Retinal pigment epithelial cell (primary cell): ENCODE results near the gene GPR82.

Experiments
- DNase-seq: peaks from one replicate; pipeline ENCODE4 v3.0.0-alpha.2; 2010; ENCODE audit warnings: low read depth
- H3K4me3 ChIP-seq: 2 replicates; pipeline ENCODE4 v1.5.1; 2011; ENCODE audit warnings: mild to moderate bottlenecking, low read length, control low read depth, moderate library complexity
- CTCF ChIP-seq: conservative IDR thresholded peaks from 2 replicates; pipeline ENCODE4 v1.5.1; 2011; ENCODE audit warnings: low read depth, low read length, control low read depth, inconsistent platforms

Gene GPR82

GRCh38 chrX:41705680-41706374 is 18.2 kb upstream of the GPR82 start:
- DNase-seq: no peak
- H3K4me3 ChIP-seq: no peak overlapping the region
- TF ChIP-seq CTCF: no peak

- no peak for DNase-seq
- TF ChIP-seq CTCF: no peak
- H3K4me3 ChIP-seq: no peak overlapping the region
These were observed 16.8 kb upstream of the GPR82 start for GRCh38 chrX:41707218-41707617.

- H3K4me3 ChIP-seq: no peak overlapping the region
- TF ChIP-seq CTCF: no peak
- DNase-seq: no peak
These were observed 15.5 kb upstream of the GPR82 start for GRCh38 chrX:41708486-41708885.

- H3K4me3 ChIP-seq: no peak overlapping the region
- TF ChIP-seq CTCF: no peak
- no peak for DNase-seq
These were observed 12.8 kb upstream of the GPR82 start for GRCh38 chrX:41711021-41711667.

- no peak for TF ChIP-seq CTCF
- no peak for DNase-seq
- H3K4me3 ChIP-seq: no peak overlapping the region
These were observed 7.8 kb upstream of the GPR82 start for GRCh38 chrX:41716222-41716621.

GRCh38 chrX:41716767-41717473 is 7.1 kb upstream of the GPR82 start:
- H3K4me3 ChIP-seq: no peak overlapping the region
- no peak for DNase-seq

More at GRCh38 chrX:41716767-41717473, 7.1 kb upstream of the GPR82 start:
- TF ChIP-seq CTCF: no peak
